Measurements from ENCODE around the gene ASB2. TPM values are rescaled to one million over a fixed set of nuclear protein-coding genes. Genes with fewer than 3 reads are reported as not detected.

The ASB2 gene
- total RNA-seq, 2 donors from 2014 or later, result 0.11 TPM; not detected in 1

- WGBS, 2 experiments (ENCODE audit: insufficient coverage in 1 of 2, insufficient read length in 1 of 2), result 89 to 95% methylated on average over 2 of the region's 2 CpGs
Observed at GRCh38 chr14:94011795-94012194, 35.4 kb upstream of the ASB2 start.

GRCh38 chr14:94010625-94011024, 34.3 kb upstream of the ASB2 start:
- WGBS, 2 experiments (ENCODE audit: insufficient coverage in 1 of 2, insufficient read length in 1 of 2), result 92 to 94% methylated on average over 5 to 6 of the region's 6 CpGs
- Histone ChIP-seq H3K9me3 (ENCODE audit: control insufficient read depth, low read length) (no peaks in the 10 kb centered on the region), H3K27ac (ENCODE audit: low read depth, low read length) (no peak overlapping the region), H3K9ac (ENCODE audit: extremely low read depth, low read length, poor library complexity, severe bottlenecking) (no peak overlapping the region), H3K27me3 (ENCODE audit: control insufficient read depth, insufficient read depth, low read length, poor library complexity, severe bottlenecking) (no peaks in the 10 kb centered on the region), H3K4me3 (ENCODE audit: low read length) (no peak overlapping the region), H3K36me3 (ENCODE audit: control insufficient read depth, insufficient read depth, low read length) (no peaks in the 10 kb centered on the region), H3K4me1 (ENCODE audit: control insufficient read depth, insufficient read depth, low read length) (no peaks in the 10 kb centered on the region)
- H3K4me1 Mint-ChIP-seq, result no peaks in the 10 kb centered on the region
- H3K9me3 Mint-ChIP-seq, result no peaks in the 10 kb centered on the region
- H3K27ac Mint-ChIP-seq, result no peak overlapping the region
- H3K4me3 Mint-ChIP-seq, result no peak overlapping the region
- no peak for DNase-seq
- peaks cover 6% of the 10 kb centered on the region for H3K27me3 Mint-ChIP-seq (ENCODE audit: insufficient read depth)
- no peaks in the 10 kb centered on the region for H3K36me3 Mint-ChIP-seq (ENCODE audit: low read depth)
- TF ChIP-seq CTCF (conservative IDR thresholded peaks at IDR 0.05), result no peak

More at GRCh38 chr14:94011795-94012194, 35.4 kb upstream of the ASB2 start:
- H3K9ac ChIP-seq (ENCODE audit: extremely low read depth, low read length, poor library complexity, severe bottlenecking), result no peak overlapping the region
- H3K36me3 Mint-ChIP-seq (ENCODE audit: low read depth), result no peaks in the 10 kb centered on the region
- TF ChIP-seq CTCF (conservative IDR thresholded peaks at IDR 0.05), result no peak
- H3K4me1 Mint-ChIP-seq, result no peaks in the 10 kb centered on the region
- no peak for DNase-seq
- H3K9me3 Mint-ChIP-seq, result no peaks in the 10 kb centered on the region
- H3K36me3 ChIP-seq (ENCODE audit: control insufficient read depth, insufficient read depth, low read length), result no peaks in the 10 kb centered on the region
- no peaks in the 10 kb centered on the region for H3K4me1 ChIP-seq (ENCODE audit: control insufficient read depth, insufficient read depth, low read length)
- peaks cover 10% of the 10 kb centered on the region for H3K27me3 Mint-ChIP-seq (ENCODE audit: insufficient read depth)
- no peak overlapping the region for H3K4me3 ChIP-seq (ENCODE audit: low read length)
- peaks cover 5% of the 10 kb centered on the region for H3K27me3 ChIP-seq (ENCODE audit: control insufficient read depth, insufficient read depth, low read length, poor library complexity, severe bottlenecking)
- H3K27ac Mint-ChIP-seq, result no peak overlapping the region
- H3K27ac ChIP-seq (ENCODE audit: low read depth, low read length), result no peak overlapping the region
- no peak overlapping the region for H3K4me3 Mint-ChIP-seq
- no peaks in the 10 kb centered on the region for H3K9me3 ChIP-seq (ENCODE audit: control insufficient read depth, low read length)

GRCh38 chr14:94009767-94010166, 33.4 kb upstream of the ASB2 start:
- Mint-ChIP-seq H3K4me3 (no peak overlapping the region), H3K4me1 (no peaks in the 10 kb centered on the region), H3K27ac (no peak overlapping the region), H3K27me3 (ENCODE audit: insufficient read depth) (peaks cover 6% of the 10 kb centered on the region), H3K9me3 (no peaks in the 10 kb centered on the region), H3K36me3 (ENCODE audit: low read depth) (no peaks in the 10 kb centered on the region)
- TF ChIP-seq CTCF (conservative IDR thresholded peaks at IDR 0.05), result no peak
- DNase-seq, result no peak
- Histone ChIP-seq H3K4me3 (ENCODE audit: low read length) (no peak overlapping the region), H3K9ac (ENCODE audit: extremely low read depth, low read length, poor library complexity, severe bottlenecking) (no peak overlapping the region), H3K36me3 (ENCODE audit: control insufficient read depth, insufficient read depth, low read length) (no peaks in the 10 kb centered on the region), H3K27me3 (ENCODE audit: control insufficient read depth, insufficient read depth, low read length, poor library complexity, severe bottlenecking) (no peaks in the 10 kb centered on the region), H3K9me3 (ENCODE audit: control insufficient read depth, low read length) (no peaks in the 10 kb centered on the region), H3K27ac (ENCODE audit: low read depth, low read length) (no peak overlapping the region), H3K4me1 (ENCODE audit: control insufficient read depth, insufficient read depth, low read length) (no peaks in the 10 kb centered on the region)
- WGBS, 2 experiments (ENCODE audit: insufficient coverage in 1 of 2, insufficient read length in 1 of 2), result 68 to 69% methylated on average over 2 to 4 of the region's 4 CpGs
